HG02798 (cell line): ENCODE results near the gene DNM3.
"Not testable (repeated sequence)": the region's sequence is repeated elsewhere in the genome, so short reads cannot be mapped to it uniquely, and the experiment has no call there.

ENCODE experiments used
- ATAC-seq: cut with Tn5 transposase; IDR thresholded peaks from one replicate; pipeline ENCODE4 v1.9.1; 2021; ENCODE audit warnings: mild to moderate bottlenecking; ENCODE audit not compliant: unreplicated experiment, poor library complexity

DNM3 gene

GRCh38 chr1:172425339-172425738, 584.0 kb downstream of the DNM3 start:
- no peak for ATAC-seq

GRCh38 chr1:172427191-172427590, 585.9 kb downstream of the DNM3 start:
- no peak for ATAC-seq

DNA sequence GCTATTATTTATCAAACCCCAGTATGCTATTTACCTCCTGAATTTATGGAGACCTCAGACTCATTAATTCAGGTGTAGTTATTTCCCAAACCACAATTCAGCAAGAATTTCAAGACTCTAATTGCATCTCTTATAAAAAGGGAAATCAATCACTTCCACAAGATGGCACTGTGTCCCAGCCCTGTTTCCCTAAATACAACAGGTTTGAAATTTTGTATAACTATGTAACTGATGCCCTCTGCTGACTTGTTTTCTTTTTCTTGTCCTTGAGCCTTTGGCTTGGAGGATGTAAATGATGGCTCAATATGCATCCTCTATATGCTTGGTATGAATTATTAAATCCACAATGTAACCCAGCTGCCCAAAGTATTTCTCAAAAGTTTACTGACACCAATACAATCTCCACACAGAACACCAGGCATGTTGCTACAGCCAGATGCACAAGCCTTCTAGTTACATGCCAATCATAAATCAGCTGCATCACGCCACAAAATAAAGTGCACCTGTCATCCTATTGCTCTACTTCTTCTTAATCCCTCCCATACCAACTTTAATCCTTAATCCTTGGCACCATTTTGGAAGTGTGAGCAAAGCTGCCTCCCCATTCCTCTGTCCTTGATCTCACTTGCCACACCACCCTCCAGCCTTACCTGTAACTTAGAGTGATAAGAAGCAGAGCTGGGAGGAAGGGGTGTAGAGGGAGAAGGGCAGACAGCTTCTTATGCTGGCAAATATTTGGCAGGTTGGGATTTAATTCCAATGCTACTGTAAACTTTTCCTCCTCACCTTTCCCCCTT, 588.2 kb downstream of the DNM3 start:
- ATAC-seq = no peak

GRCh38 chr1:172430128-172430454, 588.8 kb downstream of the DNM3 start:
- ATAC-seq = no peak

- no peak for ATAC-seq
Measured at GRCh38 chr1:172431204-172431603, 589.9 kb downstream of the DNM3 start.

GRCh38 chr1:172431721-172432192, 590.5 kb downstream of the DNM3 start:
- no peak for ATAC-seq

DNA sequence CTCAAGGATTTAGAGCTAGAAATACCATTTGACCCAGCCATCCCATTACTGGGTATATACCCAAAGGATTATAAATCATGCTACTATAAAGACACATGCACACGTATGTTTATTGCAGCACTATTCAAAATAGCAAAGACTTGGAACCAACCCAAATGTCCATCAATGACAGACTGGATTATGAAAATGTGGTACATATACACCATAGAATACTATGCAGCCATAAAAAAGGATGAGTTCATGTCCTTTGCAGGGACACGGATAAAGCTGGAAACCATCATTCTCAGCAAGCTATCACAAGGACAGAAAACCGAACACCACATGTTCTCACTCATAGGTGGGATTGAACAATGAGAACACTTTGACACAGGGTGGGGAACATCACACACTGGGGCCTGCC, 595.9 kb downstream of the DNM3 start:
- ATAC-seq = not testable (repeated sequence)

- no peak for ATAC-seq
Measured at GRCh38 chr1:172442404-172442803, 601.1 kb downstream of the DNM3 start.

- ATAC-seq = no peak
Measured at GRCh38 chr1:172442843-172443565, 601.7 kb downstream of the DNM3 start.

DNA sequence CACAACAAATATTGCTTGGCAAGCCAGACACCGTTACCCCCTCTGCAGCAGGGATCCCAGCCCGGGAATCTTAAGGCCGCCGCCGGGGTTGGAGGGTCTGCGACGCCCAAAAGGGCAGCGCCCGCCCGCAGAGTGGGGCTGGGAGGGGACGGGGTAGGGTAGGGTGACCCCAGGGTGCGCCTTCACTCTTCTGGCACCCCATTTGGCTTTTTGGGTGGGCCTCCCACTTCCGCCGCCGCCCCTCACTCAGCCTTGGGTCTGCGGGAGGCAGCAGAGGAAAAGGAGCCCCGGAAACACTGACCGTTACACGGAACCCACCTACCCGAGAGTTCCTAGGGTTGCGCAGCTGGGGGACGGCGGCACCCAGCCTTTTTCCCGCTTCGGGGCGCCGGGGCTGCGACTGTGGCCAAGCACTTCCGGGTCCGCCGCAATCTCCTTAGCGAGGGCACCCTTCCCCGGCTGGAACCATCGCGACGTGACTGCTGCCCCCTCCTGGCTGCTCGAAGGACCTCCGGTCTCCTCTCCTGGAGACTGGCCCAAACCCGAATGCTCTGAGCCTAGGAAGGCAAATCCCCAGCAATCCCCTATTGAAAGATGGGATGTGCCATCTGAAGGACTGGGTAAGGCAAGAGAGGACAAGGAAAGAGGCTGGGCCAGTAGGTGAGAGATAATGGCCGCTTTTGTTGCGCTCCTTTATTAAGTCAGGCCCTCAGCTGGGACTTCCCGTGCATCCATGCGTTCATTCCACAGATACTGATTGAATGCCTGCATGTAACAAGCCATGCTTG, 602.6 kb downstream of the DNM3 start, which contains the start of gene PIGC:
Gene PIGC (minus strand): TSS at position 404 of the 788 bp plus-strand sequence. CDS start 1,447 bp downstream, outside the sequence.
- peak; percentile 100 for ATAC-seq

- ATAC-seq = no peak
Measured at GRCh38 chr1:172446547-172446946, 605.2 kb downstream of the DNM3 start.

DNA sequence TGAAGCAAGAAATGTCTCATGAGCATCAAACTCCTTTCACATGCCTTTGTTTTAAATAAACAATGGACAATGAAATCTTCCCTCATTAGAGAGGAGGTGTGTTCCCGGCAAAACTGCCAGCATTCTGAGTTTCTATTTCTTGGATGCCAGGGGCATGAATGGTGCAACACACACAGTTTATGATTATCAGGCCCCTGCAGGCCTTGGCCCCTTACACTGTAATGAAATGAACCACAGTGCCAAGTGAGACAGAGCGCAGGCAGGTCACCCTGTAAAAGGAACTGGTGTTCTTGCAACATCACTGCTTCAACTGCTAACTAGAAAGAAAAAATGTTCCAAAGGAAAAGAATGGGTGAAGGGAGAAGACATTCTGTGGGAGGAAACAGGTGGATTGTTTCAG, 606.3 kb downstream of the DNM3 start:
- no peak for ATAC-seq

- ATAC-seq = no peak
Measured at GRCh38 chr1:172448995-172449584, 607.8 kb downstream of the DNM3 start.

GRCh38 chr1:172449585-172450523, 608.6 kb downstream of the DNM3 start:
- peak; percentile 94 for ATAC-seq

GRCh38 chr1:172450524-172450885, 609.2 kb downstream of the DNM3 start:
- no peak for ATAC-seq

- ATAC-seq = no peak
Measured at GRCh38 chr1:172451002-172451443, 609.7 kb downstream of the DNM3 start.

GRCh38 chr1:172452536-172453152, 611.3 kb downstream of the DNM3 start:
- ATAC-seq = no peak

DNA sequence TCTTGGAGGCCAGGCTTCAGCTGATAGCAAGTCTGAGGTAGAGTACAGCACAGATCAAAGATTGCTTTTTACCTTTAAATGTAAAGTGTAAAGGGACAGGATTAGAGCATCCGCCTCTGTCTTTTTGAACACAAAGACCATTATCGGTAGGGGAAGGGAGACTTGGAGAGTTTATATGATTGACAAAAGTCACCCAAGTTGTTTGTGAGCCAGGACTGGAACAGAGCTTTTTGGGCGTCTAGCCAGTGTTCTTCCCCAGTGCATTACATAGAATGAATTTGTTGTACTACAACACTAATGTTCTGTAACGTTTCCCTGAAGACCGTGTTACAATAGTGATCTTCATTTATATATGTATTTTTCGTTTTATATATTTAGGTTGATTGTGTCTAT, 611.9 kb downstream of the DNM3 start:
- no peak for ATAC-seq

GRCh38 chr1:172453607-172454006, 612.3 kb downstream of the DNM3 start:
- no peak for ATAC-seq
